HG03442 (cell line): ENCODE measurements around the gene CHCHD4.

Experiments used
- ATAC-seq: cut with Tn5 transposase; IDR thresholded peaks from one replicate; pipeline ENCODE4 v1.9.1; 2021; ENCODE audit warnings: mild to moderate bottlenecking, moderate library complexity; ENCODE audit not compliant: unreplicated experiment

Gene CHCHD4

GRCh38 chr3:14063152-14063551 lies 61.5 kb downstream of the CHCHD4 start:
- no peak for ATAC-seq
